HG03521 (cell line): ENCODE results near the gene HCRT.

ENCODE experiments used
- ATAC-seq: cut with Tn5 transposase; IDR thresholded peaks from one replicate; pipeline ENCODE4 v1.9.1; 2021; ENCODE audit warnings: mild to moderate bottlenecking, moderate library complexity; ENCODE audit not compliant: unreplicated experiment

Gene HCRT

GRCh38 chr17:42180922-42181850 lies 4.1 kb downstream of the HCRT start, which contains the start of gene KCNH4:
TSS of gene KCNH4 (minus strand) at chr17:42181142. CDS start at chr17:42180945, 197 bp downstream.
- peak; percentile 39 for ATAC-seq

- no peak for ATAC-seq
Observed at GRCh38 chr17:42180411-42180921, 4.8 kb downstream of the HCRT start.

GRCh38 chr17:42179911-42180410 lies 5.3 kb downstream of the HCRT start:
- ATAC-seq, result no peak

GRCh38 chr17:42179335-42179734 lies 5.9 kb downstream of the HCRT start:
- ATAC-seq, result no peak

- no peak for ATAC-seq
Observed at GRCh38 chr17:42178817-42179216, 6.4 kb downstream of the HCRT start.

- no peak for ATAC-seq
Observed at GRCh38 chr17:42177684-42178083, 7.6 kb downstream of the HCRT start.

GRCh38 chr17:42174126-42174783 lies 11.0 kb downstream of the HCRT start:
- no peak for ATAC-seq

GRCh38 chr17:42171831-42172230 lies 13.4 kb downstream of the HCRT start:
- ATAC-seq, result no peak

GRCh38 chr17:42169351-42169750 lies 15.9 kb downstream of the HCRT start:
- no peak for ATAC-seq

GRCh38 chr17:42167807-42168206 lies 17.4 kb downstream of the HCRT start:
- no peak for ATAC-seq

GRCh38 chr17:42166196-42166763 lies 19.0 kb downstream of the HCRT start:
- ATAC-seq, result no peak

- no peak for ATAC-seq
Observed at GRCh38 chr17:42165751-42166150, 19.5 kb downstream of the HCRT start.

GRCh38 chr17:42163696-42164407 lies 21.4 kb downstream of the HCRT start:
- no peak for ATAC-seq

- ATAC-seq, result no peak
Observed at GRCh38 chr17:42163113-42163512, 22.1 kb downstream of the HCRT start.

GRCh38 chr17:42160531-42160910 lies 24.7 kb downstream of the HCRT start:
- ATAC-seq, result no peak

GRCh38 chr17:42159796-42160530 lies 25.3 kb downstream of the HCRT start:
- ATAC-seq, result no peak

- ATAC-seq, result no peak
Observed at GRCh38 chr17:42155614-42156045, 29.6 kb downstream of the HCRT start.

GRCh38 chr17:42153919-42154742 lies 31.1 kb downstream of the HCRT start:
- no peak for ATAC-seq
